NCI-H748 (cell line): ENCODE results near the gene ANKRD11.
"Not testable (repeated sequence)": the region's sequence is repeated elsewhere in the genome, so short reads cannot be mapped to it uniquely, and the experiment has no call there.

Experiments used
- DNase-seq: peaks from one replicate; lab custom pipeline; 2025; ENCODE audit not compliant: unreplicated experiment; lab: John Stamatoyannopoulos, UW

Gene ANKRD11

GRCh38 chr16:89433363-89433984, 56.9 kb downstream of the ANKRD11 start:
- DNase-seq, result not testable (repeated sequence)

- no peak for DNase-seq
Measured at GRCh38 chr16:89431630-89432029, 58.7 kb downstream of the ANKRD11 start.

- DNase-seq, result no peak
Measured at GRCh38 chr16:89431158-89431584, 59.2 kb downstream of the ANKRD11 start.

GRCh38 chr16:89430436-89431157, 59.8 kb downstream of the ANKRD11 start:
- DNase-seq, result no peak

GRCh38 chr16:89428605-89429004, 61.8 kb downstream of the ANKRD11 start:
- DNase-seq, result not testable (repeated sequence)

GRCh38 chr16:89426736-89427530, 63.4 kb downstream of the ANKRD11 start:
- DNase-seq, result no peak

GRCh38 chr16:89425523-89425922, 64.8 kb downstream of the ANKRD11 start:
- DNase-seq, result no peak

- DNase-seq, result no peak
Measured at GRCh38 chr16:89423681-89424260, 66.6 kb downstream of the ANKRD11 start.

- no peak for DNase-seq
Measured at GRCh38 chr16:89422905-89423630, 67.3 kb downstream of the ANKRD11 start.

- no peak for DNase-seq
Measured at GRCh38 chr16:89422527-89422904, 67.8 kb downstream of the ANKRD11 start.

- not testable (repeated sequence) for DNase-seq
Measured at GRCh38 chr16:89421300-89421699, 69.1 kb downstream of the ANKRD11 start.

GRCh38 chr16:89420204-89420603, 70.2 kb downstream of the ANKRD11 start:
- DNase-seq, result no peak

GRCh38 chr16:89418352-89418751, 72.0 kb downstream of the ANKRD11 start:
- no peak for DNase-seq

- DNase-seq, result no peak
Measured at GRCh38 chr16:89417352-89417751, 73.0 kb downstream of the ANKRD11 start.

GRCh38 chr16:89413811-89414585, 76.4 kb downstream of the ANKRD11 start:
- no peak for DNase-seq

GRCh38 chr16:89412811-89413210, 77.5 kb downstream of the ANKRD11 start:
- DNase-seq, result no peak

- DNase-seq, result no peak
Measured at GRCh38 chr16:89411335-89411850, 79.0 kb downstream of the ANKRD11 start.

GRCh38 chr16:89410794-89411309, 79.5 kb downstream of the ANKRD11 start:
- DNase-seq, result no peak

- DNase-seq, result no peak
Measured at GRCh38 chr16:89410322-89410721, 80.0 kb downstream of the ANKRD11 start.
